Daoy (cell line): ENCODE results near the gene SLC8A2. TPM values are rescaled to one million over a fixed set of nuclear protein-coding genes. Genes with fewer than 3 reads are reported as not detected.
"Not testable (repeated sequence)": the region's sequence is repeated elsewhere in the genome, so short reads cannot be mapped to it uniquely, and the experiment has no call there.

ENCODE experiments used
- DNase-seq: peaks from one replicate; pipeline ENCODE4 v3.0.0-alpha.2; 2015; ENCODE audit warnings: low read depth
- total RNA-seq: library from RNA; depleted of rRNA; stranded (reverse); fragments of >200 nt; shearing (Covaris generic); gene quantifications from 2 replicates; pipeline ENCODE4 v1.2.3, GENCODE V29; 2014; rRNA removed

SLC8A2 gene
- total RNA-seq, 1 experiment from 2014 or later: 0.40 TPM

DNA sequence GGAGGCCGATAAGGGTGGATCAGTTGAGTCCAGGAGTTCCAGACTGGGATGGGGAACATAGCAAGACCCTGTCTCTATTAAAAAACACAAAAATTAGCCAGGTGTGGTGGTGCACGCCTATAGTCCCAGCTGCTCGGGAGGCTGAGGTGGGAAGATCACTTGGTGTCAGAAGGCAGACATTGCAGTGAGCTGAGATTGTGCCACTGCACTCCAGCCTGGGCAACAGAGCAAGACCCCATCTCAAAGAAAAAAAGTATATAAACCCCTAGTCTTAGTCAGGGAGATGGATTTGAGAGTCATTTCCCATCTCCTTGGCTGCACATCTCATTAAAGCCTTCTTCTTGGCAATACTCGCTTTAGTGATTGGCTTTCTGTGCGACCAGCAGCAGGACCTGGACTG is 87.8 kb downstream of the SLC8A2 start:
- not testable (repeated sequence) for DNase-seq

DNA sequence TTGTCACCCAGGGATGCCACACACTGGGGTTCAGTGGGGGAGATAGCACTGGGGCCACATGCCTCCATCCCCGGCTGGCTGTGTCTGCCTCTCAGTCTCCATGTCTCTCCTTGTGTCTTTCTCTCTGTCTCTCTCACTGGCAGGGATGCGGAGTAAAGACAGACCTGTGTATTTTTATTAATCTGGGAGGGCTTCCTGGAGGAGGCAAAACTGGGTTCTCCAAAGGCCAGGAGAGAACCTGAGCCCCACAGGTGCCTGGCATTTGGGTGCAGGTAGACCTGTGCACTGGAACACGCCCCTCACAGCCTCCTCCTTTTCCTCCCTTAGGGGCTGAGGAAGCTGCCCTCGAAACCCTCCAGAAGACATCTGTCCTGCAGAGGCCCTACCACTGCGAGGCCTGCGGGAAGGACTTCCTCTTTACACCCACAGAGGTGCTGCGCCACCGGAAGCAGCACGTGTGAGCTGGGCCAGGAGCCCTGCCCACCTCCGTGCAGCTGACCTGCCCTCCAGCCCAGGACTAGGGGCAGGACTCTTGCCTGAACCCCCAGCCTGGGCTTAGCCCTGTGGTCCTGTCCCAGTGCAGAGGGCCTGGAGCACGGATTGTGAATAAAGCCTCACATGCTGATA is 89.9 kb downstream of the SLC8A2 start:
- DNase-seq: no peak

GRCh38 chr19:47381121-47381520 is 90.6 kb downstream of the SLC8A2 start:
- no peak for DNase-seq

- no peak for DNase-seq
These were observed 91.1 kb downstream of the SLC8A2 start for GRCh38 chr19:47380559-47380958.

DNA sequence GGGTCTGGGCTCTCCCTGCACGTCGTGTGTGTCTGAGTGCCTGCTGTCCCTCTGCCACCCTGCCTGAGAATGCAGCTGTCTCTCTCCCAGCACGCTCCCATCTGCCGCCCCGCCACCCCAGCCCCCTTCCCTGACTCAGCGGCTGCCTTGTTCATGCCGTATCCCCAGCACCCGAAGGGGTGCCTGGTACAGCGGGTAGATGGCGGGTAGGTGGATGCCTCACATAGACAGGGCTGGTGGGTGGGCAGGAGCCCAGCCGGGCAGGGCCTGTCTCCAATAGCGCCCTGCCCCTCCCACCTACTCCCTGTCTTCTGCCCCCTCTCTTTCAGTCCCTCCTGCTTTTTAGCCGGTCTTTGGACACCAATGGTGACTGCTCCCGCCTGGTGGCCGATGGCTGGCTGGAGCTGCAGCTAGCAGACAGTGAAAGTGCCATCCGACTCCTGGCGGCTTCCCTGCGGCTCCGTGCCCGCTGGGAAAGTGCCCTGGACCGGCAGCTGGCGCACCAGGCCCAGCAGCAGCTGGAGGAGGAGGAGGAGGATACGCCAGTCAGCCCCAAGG is 92.2 kb downstream of the SLC8A2 start:
- no peak for DNase-seq

DNA sequence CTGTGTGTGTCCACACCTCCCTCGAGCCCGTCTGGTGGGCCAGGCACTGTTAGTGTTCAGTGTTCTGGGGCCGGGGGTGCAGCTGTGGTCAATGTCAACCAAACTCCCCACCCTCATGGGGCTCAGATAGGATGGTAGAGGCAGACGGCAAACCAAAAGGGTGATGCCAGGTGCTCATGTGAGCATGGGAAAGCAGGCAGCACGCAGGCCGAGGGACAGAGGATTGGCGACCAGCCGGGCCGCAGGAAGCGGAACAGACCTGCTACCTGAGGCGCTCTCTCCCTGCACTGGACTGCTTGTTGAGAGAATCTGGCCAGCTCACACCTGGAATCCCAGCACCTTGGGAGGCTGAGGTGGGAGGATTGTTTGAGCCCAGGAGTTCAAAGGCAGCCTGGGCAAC is 93.4 kb downstream of the SLC8A2 start:
- DNase-seq: no peak

Other genes starting within 250 kb of the SLC8A2 start
- gene BBC3, start 240.7 kb downstream of the SLC8A2 start, total RNA-seq: 0.86 and 2.2 TPM in 2 replicates
- gene CCDC9, start 215.4 kb downstream of the SLC8A2 start, total RNA-seq: 8.0 and 8.6 TPM in 2 replicates
- gene INAFM1, start 197.0 kb downstream of the SLC8A2 start, total RNA-seq: 3.5 and 6.0 TPM in 2 replicates
- gene C5AR1, start 162.0 kb downstream of the SLC8A2 start, total RNA-seq: not detected in 2 replicates
- gene C5AR2, start 139.7 kb downstream of the SLC8A2 start, total RNA-seq: 0.17 TPM in 1 of 2 replicates, not detected in the other
- 29.7 and 30.5 TPM in 2 replicates for gene DHX34, start 122.6 kb downstream of the SLC8A2 start, total RNA-seq
- 0.63 and 2.9 TPM in 2 replicates for gene MEIS3, start 52.4 kb downstream of the SLC8A2 start, total RNA-seq
- 3.3 and 6.5 TPM in 2 replicates for gene KPTN, start 12.3 kb upstream of the SLC8A2 start, total RNA-seq
- gene NAPA, start 43.2 kb upstream of the SLC8A2 start, total RNA-seq: 87.0 and 101 TPM in 2 replicates
- not detected in 2 replicates for gene ZNF541, start 101.3 kb upstream of the SLC8A2 start, total RNA-seq
- 0.89 and 8.5 TPM in 2 replicates for gene BICRA, start 137.2 kb upstream of the SLC8A2 start, total RNA-seq
- gene EHD2, start 241.5 kb upstream of the SLC8A2 start, total RNA-seq: 7.4 and 9.7 TPM in 2 replicates